Endometrial microvascular endothelial cells (primary cell): ENCODE results near the gene EID1. TPM values are rescaled to one million over a fixed set of nuclear protein-coding genes. Genes with fewer than 3 reads are reported as not detected.

Experiments used
- in situ Hi-C: cut with HindIII; loops from 2 replicates; pipeline ENCODE4 v1.10.0; 2017; ENCODE audit warnings: low sequenced_read_pairs, low pct_unique_long_range_greater_than_20kb; ENCODE audit errors: inconsistent ontology term
- total RNA-seq: library from RNA; depleted of rRNA; stranded (reverse); fragments of >200 nt; gene quantifications from one replicate; pipeline ENCODE4 v1.2.3, GENCODE V29; 2015; ENCODE audit errors: inconsistent ontology term

The EID1 gene
- total RNA-seq, 1 donor from 2014 or later: 221 TPM

- in situ Hi-C loops: no loop called here
These were observed 11.8 kb upstream of the EID1 start for GRCh38 chr15:48866141-48866563.

GRCh38 chr15:48868023-48868422 lies 9.9 kb upstream of the EID1 start:
- in situ Hi-C loops: no loop called here

- in situ Hi-C loops: no loop called here
These were observed 9.4 kb upstream of the EID1 start for GRCh38 chr15:48868536-48868935.

- in situ Hi-C loops: no loop called here
These were observed 8.0 kb upstream of the EID1 start for GRCh38 chr15:48869966-48870365.

GRCh38 chr15:48871542-48871941 lies 6.4 kb upstream of the EID1 start:
- in situ Hi-C loops: no loop called here

GRCh38 chr15:48872632-48873031 lies 5.3 kb upstream of the EID1 start:
- in situ Hi-C loops: no loop called here

- in situ Hi-C loops: loop anchor here (25.0 kb wide), 1 partner anchor 262 kb away; no protein-coding TSS in a partner anchor
These were observed 2.5 kb upstream of the EID1 start for GRCh38 chr15:48875241-48875960.

GRCh38 chr15:48876057-48876456 lies 1.9 kb upstream of the EID1 start:
- in situ Hi-C loops: loop anchor here (25.0 kb wide), 1 partner anchor 261 kb away; no protein-coding TSS in a partner anchor

GRCh38 chr15:48880070-48880634 lies 2.2 kb downstream of the EID1 start:
- in situ Hi-C loops: loop anchor here (25.0 kb wide), 1 partner anchor 257 kb away; no protein-coding TSS in a partner anchor

GRCh38 chr15:48883699-48884098 lies 5.8 kb downstream of the EID1 start:
- in situ Hi-C loops: loop anchor here (25.0 kb wide), 1 partner anchor 254 kb away; no protein-coding TSS in a partner anchor

GRCh38 chr15:48887144-48887543 lies 9.2 kb downstream of the EID1 start:
- in situ Hi-C loops: loop anchor here (25.0 kb wide), 1 partner anchor 250 kb away; no protein-coding TSS in a partner anchor

- in situ Hi-C loops: loop anchor here (25.0 kb wide), 1 partner anchor 249 kb away; no protein-coding TSS in a partner anchor
These were observed 10.3 kb downstream of the EID1 start for GRCh38 chr15:48888191-48888590.

GRCh38 chr15:48888836-48889235 lies 10.9 kb downstream of the EID1 start:
- in situ Hi-C loops: loop anchor here (25.0 kb wide), 1 partner anchor 248 kb away; no protein-coding TSS in a partner anchor

GRCh38 chr15:48889925-48890324 lies 12.0 kb downstream of the EID1 start:
- in situ Hi-C loops: loop anchor here (25.0 kb wide), 1 partner anchor 247 kb away; no protein-coding TSS in a partner anchor

GRCh38 chr15:48890375-48890972 lies 12.5 kb downstream of the EID1 start:
- in situ Hi-C loops: loop anchor here (25.0 kb wide), 1 partner anchor 247 kb away; no protein-coding TSS in a partner anchor

GRCh38 chr15:48891232-48891765 lies 13.4 kb downstream of the EID1 start:
- in situ Hi-C loops: loop anchor here (25.0 kb wide), 1 partner anchor 246 kb away; no protein-coding TSS in a partner anchor

- in situ Hi-C loops: loop anchor here (25.0 kb wide), 1 partner anchor 244 kb away; no protein-coding TSS in a partner anchor
These were observed 15.4 kb downstream of the EID1 start for GRCh38 chr15:48893311-48893710.

GRCh38 chr15:48896869-48897814 lies 19.2 kb downstream of the EID1 start:
- in situ Hi-C loops: loop anchor here (25.0 kb wide), 1 partner anchor 240 kb away; no protein-coding TSS in a partner anchor
